ENCODE data around the gene CYLD. TPM values are rescaled to one million over a fixed set of nuclear protein-coding genes. Genes with fewer than 3 reads are reported as not detected.

The CYLD gene
- total and polyA plus RNA-seq, 8 donors = 7.0 to 82.1 (median 13.5) TPM

- H3K36me3 ChIP-seq = no peaks in the 10 kb centered on the region
- intact Hi-C loops (cut with DNase I; ENCODE audit: low total_unique reads) = no loop called here
- H3K27me3 ChIP-seq = no peaks in the 10 kb centered on the region
- H3K4me3 ChIP-seq = no peak overlapping the region
- H3K9me3 ChIP-seq = no peaks in the 10 kb centered on the region
- no peak overlapping the region for H3K27ac ChIP-seq
- no peak for DNase-seq
- 78 to 95% (median 83%) methylated on average over 9 of the region's 9 CpGs for WGBS, 5 donors
- TF ChIP-seq POLR2A (IDR thresholded peaks at IDR 0.05) = no peak
- no peak for TF ChIP-seq CTCF (IDR thresholded peaks at IDR 0.05)
- no peak for TF ChIP-seq POLR2AphosphoS5 (IDR thresholded peaks at IDR 0.05)
- no peak for TF ChIP-seq EP300 (IDR thresholded peaks at IDR 0.05)
- no peaks in the 10 kb centered on the region for H3K4me1 ChIP-seq
Observed at GRCh38 chr16:50822671-50823070, 80.8 kb downstream of the CYLD start.

- 65 to 82% (median 78%) methylated on average over 3 of the region's 3 CpGs for WGBS, 5 donors
- intact Hi-C loops (cut with DNase I; ENCODE audit: low total_unique reads) = no loop called here
Observed at GRCh38 chr16:50826797-50827316, 85.0 kb downstream of the CYLD start.

DNA sequence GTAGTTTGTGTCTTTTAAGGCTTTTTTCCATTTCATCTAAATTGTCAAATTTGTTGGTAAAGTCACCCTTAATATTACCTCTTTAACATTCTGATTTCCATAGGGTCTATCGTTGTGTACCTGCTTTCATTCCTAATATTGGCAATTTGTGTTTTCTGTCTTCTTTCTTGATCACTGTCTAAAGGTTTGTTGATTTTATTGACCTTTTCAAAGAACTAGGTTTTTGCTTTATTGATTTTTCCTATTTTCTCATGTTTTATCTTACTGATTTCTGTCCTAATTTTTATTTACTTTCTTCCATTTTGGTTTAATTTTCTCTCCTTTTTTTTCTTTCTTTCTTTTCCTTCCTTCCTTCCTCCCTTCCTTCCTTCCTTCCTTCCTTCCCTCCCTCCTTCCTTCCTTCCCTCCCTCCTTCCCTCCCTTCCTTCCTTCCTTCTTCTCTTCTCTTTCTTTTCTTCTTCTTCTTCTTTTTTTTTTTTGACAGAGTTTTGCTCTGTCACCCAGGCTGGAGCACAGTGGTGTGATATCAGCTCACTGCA is 86.3 kb downstream of the CYLD start:
- no peak for TF ChIP-seq EP300 (IDR thresholded peaks at IDR 0.05)
- TF ChIP-seq POLR2A (IDR thresholded peaks at IDR 0.05) = no peak
- no peak for TF ChIP-seq POLR2AphosphoS5 (IDR thresholded peaks at IDR 0.05)
- no peak for TF ChIP-seq CTCF (IDR thresholded peaks at IDR 0.05)
- intact Hi-C loops (cut with DNase I; ENCODE audit: low total_unique reads) = no loop called here
- no peaks in the 10 kb centered on the region for H3K4me1 ChIP-seq
- DNase-seq = no peak
- H3K4me3 ChIP-seq = no peak overlapping the region
- H3K9me3 ChIP-seq = no peaks in the 10 kb centered on the region
- H3K27me3 ChIP-seq = no peaks in the 10 kb centered on the region
- H3K36me3 ChIP-seq = no peaks in the 10 kb centered on the region
- 81 to 90% (median 84%) methylated on average over 1 of the region's 1 CpG for WGBS, 5 donors
- H3K27ac ChIP-seq = no peak overlapping the region

More at GRCh38 chr16:50826797-50827316, 85.0 kb downstream of the CYLD start:
- H3K4me1 ChIP-seq = no peaks in the 10 kb centered on the region
- no peak overlapping the region for H3K27ac ChIP-seq
- H3K27me3 ChIP-seq = no peaks in the 10 kb centered on the region
- no peaks in the 10 kb centered on the region for H3K36me3 ChIP-seq
- no peak for DNase-seq
- no peaks in the 10 kb centered on the region for H3K9me3 ChIP-seq
- no peak overlapping the region for H3K4me3 ChIP-seq
- no peak for TF ChIP-seq POLR2AphosphoS5 (IDR thresholded peaks at IDR 0.05)
- no peak for TF ChIP-seq CTCF (IDR thresholded peaks at IDR 0.05)
- TF ChIP-seq POLR2A (IDR thresholded peaks at IDR 0.05) = no peak
- no peak for TF ChIP-seq EP300 (IDR thresholded peaks at IDR 0.05)

GRCh38 chr16:50830698-50831097 is 88.8 kb downstream of the CYLD start:
- 78 to 89% (median 83%) methylated on average over 5 of the region's 5 CpGs for WGBS, 5 donors
- intact Hi-C loops (cut with DNase I; ENCODE audit: low total_unique reads) = no loop called here
- no peaks in the 10 kb centered on the region for H3K36me3 ChIP-seq
- no peaks in the 10 kb centered on the region for H3K4me1 ChIP-seq
- H3K4me3 ChIP-seq = no peak overlapping the region
- no peak overlapping the region for H3K27ac ChIP-seq
- no peak for DNase-seq
- TF ChIP-seq CTCF (IDR thresholded peaks at IDR 0.05) (no peak), POLR2AphosphoS5 (IDR thresholded peaks at IDR 0.05) (no peak), POLR2A (IDR thresholded peaks at IDR 0.05) (no peak), EP300 (IDR thresholded peaks at IDR 0.05) (no peak)
- H3K27me3 ChIP-seq = peaks cover 0 to 5% (median 4%) of the 10 kb centered on the region in 3 donors
- H3K9me3 ChIP-seq = no peaks in the 10 kb centered on the region
